ENCODE results near the gene CPNE4.
"Not testable (repeated sequence)": the region's sequence is repeated elsewhere in the genome, so short reads cannot be mapped to it uniquely, and the experiment has no call there.

CPNE4 gene

DNA sequence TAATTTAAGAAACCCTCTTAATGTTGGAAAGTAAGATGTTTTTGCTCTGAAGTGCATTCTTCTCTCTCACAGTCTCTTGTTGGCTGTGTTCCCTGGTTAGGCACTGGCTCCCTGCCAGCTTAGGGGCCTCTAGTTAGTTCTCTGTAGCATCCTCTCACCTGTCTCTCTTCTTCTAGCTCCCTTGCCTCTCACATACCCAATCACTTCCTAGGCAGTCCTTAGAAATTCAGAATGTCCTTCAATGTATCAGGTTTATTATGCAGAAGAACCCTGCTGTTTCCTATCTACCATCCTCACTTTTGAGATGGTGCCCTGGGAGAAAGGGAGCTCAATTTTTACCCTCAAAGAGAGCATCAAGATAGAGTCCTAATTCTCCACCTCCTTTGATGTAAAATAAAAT, 36.2 kb upstream of the CPNE4 start:
- TF ChIP-seq, protein P1, sequence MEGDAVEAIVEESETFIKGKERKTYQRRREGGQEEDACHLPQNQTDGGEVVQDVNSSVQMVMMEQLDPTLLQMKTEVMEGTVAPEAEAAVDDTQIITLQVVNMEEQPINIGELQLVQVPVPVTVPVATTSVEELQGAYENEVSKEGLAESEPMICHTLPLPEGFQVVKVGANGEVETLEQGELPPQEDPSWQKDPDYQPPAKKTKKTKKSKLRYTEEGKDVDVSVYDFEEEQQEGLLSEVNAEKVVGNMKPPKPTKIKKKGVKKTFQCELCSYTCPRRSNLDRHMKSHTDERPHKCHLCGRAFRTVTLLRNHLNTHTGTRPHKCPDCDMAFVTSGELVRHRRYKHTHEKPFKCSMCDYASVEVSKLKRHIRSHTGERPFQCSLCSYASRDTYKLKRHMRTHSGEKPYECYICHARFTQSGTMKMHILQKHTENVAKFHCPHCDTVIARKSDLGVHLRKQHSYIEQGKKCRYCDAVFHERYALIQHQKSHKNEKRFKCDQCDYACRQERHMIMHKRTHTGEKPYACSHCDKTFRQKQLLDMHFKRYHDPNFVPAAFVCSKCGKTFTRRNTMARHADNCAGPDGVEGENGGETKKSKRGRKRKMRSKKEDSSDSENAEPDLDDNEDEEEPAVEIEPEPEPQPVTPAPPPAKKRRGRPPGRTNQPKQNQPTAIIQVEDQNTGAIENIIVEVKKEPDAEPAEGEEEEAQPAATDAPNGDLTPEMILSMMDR (IDR thresholded peaks at IDR 0.05) = no peak
- no peaks in the 10 kb centered on the region for H3K9me3 Mint-ChIP-seq
- H3K36me3 Mint-ChIP-seq (ENCODE audit: low read depth) = no peaks in the 10 kb centered on the region
- DNase-seq = no peak
- H3K4me3 Mint-ChIP-seq = peak overlapping the region; percentile 22
- peak overlapping the region; percentile 20 for H3K27ac Mint-ChIP-seq
- peaks cover 7% of the 10 kb centered on the region for H3K27me3 Mint-ChIP-seq (ENCODE audit: low read depth, poor library complexity)
- H3K4me1 Mint-ChIP-seq = peaks cover 17% of the 10 kb centered on the region

GRCh38 chr3:132064114-132064513, 29.3 kb upstream of the CPNE4 start:
- Mint-ChIP-seq H3K36me3 (ENCODE audit: low read depth) (no peaks in the 10 kb centered on the region), H3K4me3 (no peak overlapping the region), H3K27ac (no peak overlapping the region), H3K27me3 (ENCODE audit: low read depth, poor library complexity) (no peaks in the 10 kb centered on the region), H3K4me1 (peaks cover 11% of the 10 kb centered on the region), H3K9me3 (peaks cover 11% of the 10 kb centered on the region)
- TF ChIP-seq, protein P1 (IDR thresholded peaks at IDR 0.05) = no peak
- peak; percentile 2 for DNase-seq

- H3K9me3 Mint-ChIP-seq = peaks cover 11% of the 10 kb centered on the region
- no peaks in the 10 kb centered on the region for H3K36me3 Mint-ChIP-seq (ENCODE audit: low read depth)
- no peaks in the 10 kb centered on the region for H3K27me3 Mint-ChIP-seq (ENCODE audit: low read depth, poor library complexity)
- DNase-seq = no peak
- no peak overlapping the region for H3K4me3 Mint-ChIP-seq
- TF ChIP-seq, protein P1 (IDR thresholded peaks at IDR 0.05) = no peak
- no peak overlapping the region for H3K27ac Mint-ChIP-seq
- peaks cover 11% of the 10 kb centered on the region for H3K4me1 Mint-ChIP-seq
Measured at GRCh38 chr3:132062535-132062934, 27.7 kb upstream of the CPNE4 start.

DNA sequence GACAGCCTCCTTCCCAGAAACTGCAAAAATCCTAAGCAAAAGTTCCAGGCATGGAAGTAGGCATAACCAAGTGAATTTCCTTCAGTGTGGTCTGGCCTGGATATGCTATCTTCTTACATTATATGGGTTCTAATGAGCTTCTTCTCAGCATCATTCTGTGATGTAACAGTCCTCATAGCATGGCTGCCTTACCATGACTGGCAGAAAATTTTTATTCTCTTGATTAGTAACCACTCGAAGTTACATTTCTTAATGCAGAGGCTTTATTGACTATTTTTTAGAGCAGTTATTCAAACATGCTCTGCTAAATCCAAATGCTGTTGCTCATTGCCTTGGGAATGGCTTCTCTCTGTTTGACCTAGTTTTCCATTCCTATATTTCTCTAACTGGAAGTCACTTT, 21.1 kb upstream of the CPNE4 start:
- Mint-ChIP-seq H3K27me3 (ENCODE audit: low read depth, poor library complexity) (peaks cover 7% of the 10 kb centered on the region), H3K9me3 (peaks cover 2% of the 10 kb centered on the region), H3K27ac (no peak overlapping the region), H3K36me3 (ENCODE audit: low read depth) (no peaks in the 10 kb centered on the region), H3K4me1 (no peaks in the 10 kb centered on the region), H3K4me3 (no peak overlapping the region)
- TF ChIP-seq, protein P1 (IDR thresholded peaks at IDR 0.05) = no peak
- DNase-seq = no peak

DNA sequence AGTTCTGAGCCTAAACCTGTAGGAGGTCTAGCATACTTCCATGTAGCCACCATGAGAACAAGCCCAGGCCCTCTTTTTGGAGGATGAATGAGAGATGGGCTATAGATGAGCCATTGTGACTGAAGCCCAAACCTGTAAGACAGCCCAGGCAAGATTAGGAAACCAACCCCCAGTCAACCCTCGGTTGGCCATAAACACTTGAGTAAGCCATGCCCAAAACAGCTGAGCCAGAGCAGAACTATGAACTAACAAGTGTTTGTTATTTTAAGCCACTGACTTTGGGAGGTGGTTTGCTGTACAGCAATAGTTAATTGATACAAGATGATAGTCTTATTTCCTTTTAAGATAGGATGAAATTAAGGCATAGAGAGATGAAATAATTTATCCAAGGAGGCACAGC, 12.4 kb upstream of the CPNE4 start:
- Mint-ChIP-seq H3K27me3 (ENCODE audit: low read depth, poor library complexity) (peaks cover 9% of the 10 kb centered on the region), H3K36me3 (ENCODE audit: low read depth) (no peaks in the 10 kb centered on the region), H3K27ac (no peak overlapping the region), H3K9me3 (peaks cover 7% of the 10 kb centered on the region), H3K4me3 (no peak overlapping the region), H3K4me1 (no peaks in the 10 kb centered on the region)
- DNase-seq = no peak
- TF ChIP-seq, protein P1 (IDR thresholded peaks at IDR 0.05) = no peak

GRCh38 chr3:132044874-132045273, 10.1 kb upstream of the CPNE4 start:
- not testable (repeated sequence) for DNase-seq; H3K4me1 Mint-ChIP-seq; H3K9me3 Mint-ChIP-seq; H3K27me3 Mint-ChIP-seq (ENCODE audit: low read depth, poor library complexity); H3K36me3 Mint-ChIP-seq (ENCODE audit: low read depth); H3K27ac Mint-ChIP-seq; H3K4me3 Mint-ChIP-seq
